Measurements from ENCODE around the gene FGF19. TPM values are rescaled to one million over a fixed set of nuclear protein-coding genes. Genes with fewer than 3 reads are reported as not detected.

FGF19 gene
- total and polyA plus RNA-seq, 2 donors from 2014 or later = not detected

DNA sequence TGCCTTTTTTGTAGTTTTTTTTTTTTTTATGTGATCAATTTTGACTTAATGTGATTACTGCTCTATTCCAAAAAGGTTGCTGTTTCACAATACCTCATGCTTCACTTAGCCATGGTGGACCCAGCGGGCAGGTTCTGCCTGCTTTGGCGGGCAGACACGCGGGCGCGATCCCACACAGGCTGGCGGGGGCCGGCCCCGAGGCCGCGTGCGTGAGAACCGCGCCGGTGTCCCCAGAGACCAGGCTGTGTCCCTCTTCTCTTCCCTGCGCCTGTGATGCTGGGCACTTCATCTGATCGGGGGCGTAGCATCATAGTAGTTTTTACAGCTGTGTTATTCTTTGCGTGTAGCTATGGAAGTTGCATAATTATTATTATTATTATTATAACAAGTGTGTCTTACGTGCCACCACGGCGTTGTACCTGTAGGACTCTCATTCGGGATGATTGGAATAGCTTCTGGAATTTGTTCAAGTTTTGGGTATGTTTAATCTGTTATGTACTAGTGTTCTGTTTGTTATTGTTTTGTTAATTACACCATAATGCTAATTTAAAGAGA, 50.3 kb downstream of the FGF19 start:
- TF ChIP-seq, protein P1, sequence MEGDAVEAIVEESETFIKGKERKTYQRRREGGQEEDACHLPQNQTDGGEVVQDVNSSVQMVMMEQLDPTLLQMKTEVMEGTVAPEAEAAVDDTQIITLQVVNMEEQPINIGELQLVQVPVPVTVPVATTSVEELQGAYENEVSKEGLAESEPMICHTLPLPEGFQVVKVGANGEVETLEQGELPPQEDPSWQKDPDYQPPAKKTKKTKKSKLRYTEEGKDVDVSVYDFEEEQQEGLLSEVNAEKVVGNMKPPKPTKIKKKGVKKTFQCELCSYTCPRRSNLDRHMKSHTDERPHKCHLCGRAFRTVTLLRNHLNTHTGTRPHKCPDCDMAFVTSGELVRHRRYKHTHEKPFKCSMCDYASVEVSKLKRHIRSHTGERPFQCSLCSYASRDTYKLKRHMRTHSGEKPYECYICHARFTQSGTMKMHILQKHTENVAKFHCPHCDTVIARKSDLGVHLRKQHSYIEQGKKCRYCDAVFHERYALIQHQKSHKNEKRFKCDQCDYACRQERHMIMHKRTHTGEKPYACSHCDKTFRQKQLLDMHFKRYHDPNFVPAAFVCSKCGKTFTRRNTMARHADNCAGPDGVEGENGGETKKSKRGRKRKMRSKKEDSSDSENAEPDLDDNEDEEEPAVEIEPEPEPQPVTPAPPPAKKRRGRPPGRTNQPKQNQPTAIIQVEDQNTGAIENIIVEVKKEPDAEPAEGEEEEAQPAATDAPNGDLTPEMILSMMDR (IDR thresholded peaks at IDR 0.05; ENCODE audit: borderline replicate concordance, extremely low read depth, insufficient read depth) = no peak
- Histone ChIP-seq H3K9ac (ENCODE audit: low read length in 3 of 3) (no peak overlapping the region), H3K4me1 (ENCODE audit: control insufficient read depth in 2 of 3, insufficient read depth in 2 of 3, low read depth in 1 of 3, low read length in 3 of 3) (no peaks in the 10 kb centered on the region), H3K27me3 (ENCODE audit: control insufficient read depth, insufficient read depth, low read length) (no peaks in the 10 kb centered on the region), H3K9me3 (ENCODE audit: control insufficient read depth in 2 of 3, insufficient read depth in 1 of 3, low read length in 3 of 3) (no peaks in the 10 kb centered on the region), H3K4me3 (ENCODE audit: low read length in 3 of 3) (no peak overlapping the region), H3K27ac (ENCODE audit: low read depth in 2 of 2, low read length in 2 of 2) (no peak overlapping the region), H3K36me3 (ENCODE audit: control insufficient read depth in 2 of 3, insufficient read depth in 3 of 3, low read length in 3 of 3) (peaks cover 0 to 33% (median 12%) of the 10 kb centered on the region in 3 donors)
- FAIRE-seq = no peak
- peak in 1 of 5 donors; percentile 68 for DNase-seq
- intact Hi-C loops (cut with DNase I) = no loop called here

DNA sequence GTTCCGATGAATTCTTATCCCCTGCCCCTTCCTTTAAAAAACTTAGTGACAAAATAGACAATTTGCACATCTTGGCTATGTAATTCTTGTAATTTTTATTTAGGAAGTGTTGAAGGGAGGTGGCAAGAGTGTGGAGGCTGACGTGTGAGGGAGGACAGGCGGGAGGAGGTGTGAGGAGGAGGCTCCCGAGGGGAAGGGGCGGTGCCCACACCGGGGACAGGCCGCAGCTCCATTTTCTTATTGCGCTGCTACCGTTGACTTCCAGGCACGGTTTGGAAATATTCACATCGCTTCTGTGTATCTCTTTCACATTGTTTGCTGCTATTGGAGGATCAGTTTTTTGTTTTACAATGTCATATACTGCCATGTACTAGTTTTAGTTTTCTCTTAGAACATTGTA, 50.8 kb downstream of the FGF19 start:
- Histone ChIP-seq H3K36me3 (ENCODE audit: control insufficient read depth in 2 of 3, insufficient read depth in 3 of 3, low read length in 3 of 3) (peaks cover 0 to 36% (median 12%) of the 10 kb centered on the region in 3 donors), H3K4me3 (ENCODE audit: low read length in 3 of 3) (no peak overlapping the region), H3K27me3 (ENCODE audit: control insufficient read depth, insufficient read depth, low read length) (no peaks in the 10 kb centered on the region), H3K27ac (ENCODE audit: low read depth in 2 of 2, low read length in 2 of 2) (no peak overlapping the region), H3K4me1 (ENCODE audit: control insufficient read depth in 2 of 3, insufficient read depth in 2 of 3, low read depth in 1 of 3, low read length in 3 of 3) (no peaks in the 10 kb centered on the region), H3K9ac (ENCODE audit: low read length in 3 of 3) (no peak overlapping the region), H3K9me3 (ENCODE audit: control insufficient read depth in 2 of 3, insufficient read depth in 1 of 3, low read length in 3 of 3) (no peaks in the 10 kb centered on the region)
- TF ChIP-seq, protein P1 (IDR thresholded peaks at IDR 0.05; ENCODE audit: borderline replicate concordance, extremely low read depth, insufficient read depth) = no peak
- FAIRE-seq (no peak), DNase-seq (peak in 1 of 5 donors; percentile 38)
- intact Hi-C loops (cut with DNase I) = no loop called here

DNA sequence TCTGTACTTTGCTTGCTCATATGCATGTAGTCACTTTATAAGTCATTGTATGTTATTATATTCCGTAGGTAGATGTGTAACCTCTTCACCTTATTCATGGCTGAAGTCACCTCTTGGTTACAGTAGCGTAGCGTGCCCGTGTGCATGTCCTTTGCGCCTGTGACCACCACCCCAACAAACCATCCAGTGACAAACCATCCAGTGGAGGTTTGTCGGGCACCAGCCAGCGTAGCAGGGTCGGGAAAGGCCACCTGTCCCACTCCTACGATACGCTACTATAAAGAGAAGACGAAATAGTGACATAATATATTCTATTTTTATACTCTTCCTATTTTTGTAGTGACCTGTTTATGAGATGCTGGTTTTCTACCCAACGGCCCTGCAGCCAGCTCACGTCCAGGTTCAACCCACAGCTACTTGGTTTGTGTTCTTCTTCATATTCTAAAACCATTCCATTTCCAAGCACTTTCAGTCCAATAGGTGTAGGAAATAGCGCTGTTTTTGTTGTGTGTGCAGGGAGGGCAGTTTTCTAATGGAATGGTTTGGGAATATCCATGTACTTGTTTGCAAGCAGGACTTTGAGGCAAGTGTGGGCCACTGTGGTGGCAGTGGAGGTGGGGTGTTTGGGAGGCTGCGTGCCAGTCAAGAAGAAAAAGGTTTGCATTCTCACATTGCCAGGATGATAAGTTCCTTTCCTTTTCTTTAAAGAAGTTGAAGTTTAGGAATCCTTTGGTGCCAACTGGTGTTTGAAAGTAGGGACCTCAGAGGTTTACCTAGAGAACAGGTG, 51.8 kb downstream of the FGF19 start:
- Histone ChIP-seq H3K9me3 (ENCODE audit: control insufficient read depth in 2 of 3, insufficient read depth in 1 of 3, low read length in 3 of 3) (no peaks in the 10 kb centered on the region), H3K27me3 (ENCODE audit: control insufficient read depth, insufficient read depth, low read length) (no peaks in the 10 kb centered on the region), H3K4me1 (ENCODE audit: control insufficient read depth in 2 of 3, insufficient read depth in 2 of 3, low read depth in 1 of 3, low read length in 3 of 3) (no peaks in the 10 kb centered on the region), H3K9ac (ENCODE audit: low read length in 3 of 3) (no peak overlapping the region), H3K4me3 (ENCODE audit: low read length in 3 of 3) (no peak overlapping the region), H3K27ac (ENCODE audit: low read depth in 2 of 2, low read length in 2 of 2) (no peak overlapping the region), H3K36me3 (ENCODE audit: control insufficient read depth in 2 of 3, insufficient read depth in 3 of 3, low read length in 3 of 3) (peaks cover 0 to 37% (median 12%) of the 10 kb centered on the region in 3 donors)
- TF ChIP-seq, protein P1 (IDR thresholded peaks at IDR 0.05; ENCODE audit: borderline replicate concordance, extremely low read depth, insufficient read depth) = no peak
- DNase-seq = peak in 1 of 5 donors; percentile 42
- intact Hi-C loops (cut with DNase I) = no loop called here
- FAIRE-seq = no peak

Measured in kidney (tissue), 14 donors.